RWPE2 (cell line): ENCODE measurements around the gene SMPDL3B.
"Not testable (repeated sequence)": the region's sequence is repeated elsewhere in the genome, so short reads cannot be mapped to it uniquely, and the experiment has no call there.

ENCODE experiments used
- ATAC-seq: fragments of 200-7000 bp; cut with Tn5 transposase; 3 replicates; pipeline ENCODE4 v1.9.1; 2021; ENCODE audit warnings: low read depth
- DNase-seq: peaks from one replicate; pipeline ENCODE4 v3.0.0-alpha.2; 2020; ENCODE audit warnings: low spot score
- H3K27ac ChIP-seq: fragments of 450-650 bp; 2 replicates; pipeline ENCODE4 v1.5.1; 2017; ENCODE audit warnings: mild to moderate bottlenecking; ENCODE audit not compliant: poor library complexity, severe bottlenecking
- H3K27me3 ChIP-seq: fragments of 250-450 bp; sonication (Bioruptor Pico); 2 replicates; pipeline ENCODE4 v1.5.1; 2021; ENCODE audit warnings: mild to moderate bottlenecking, moderate library complexity; ENCODE audit not compliant: insufficient read depth, poor library complexity, severe bottlenecking
- H3K36me3 ChIP-seq: fragments of 250-450 bp; sonication (Bioruptor Pico); 2 replicates; pipeline ENCODE4 v1.5.1; 2020; ENCODE audit warnings: low read depth, mild to moderate bottlenecking, moderate library complexity
- H3K4me1 ChIP-seq: fragments of 250-450 bp; sonication (Bioruptor Pico); 2 replicates; pipeline ENCODE4 v1.5.1; 2021; ENCODE audit warnings: mild to moderate bottlenecking, moderate library complexity; ENCODE audit not compliant: insufficient read depth, poor library complexity, severe bottlenecking
- H3K4me3 ChIP-seq: fragments of 250-450 bp; sonication (Bioruptor Pico); 2 replicates; pipeline ENCODE4 v1.5.1; 2021; ENCODE audit warnings: mild to moderate bottlenecking, moderate library complexity; ENCODE audit not compliant: severe bottlenecking
- H3K9me3 ChIP-seq: fragments of 250-450 bp; sonication (Bioruptor Pico); 2 replicates; pipeline ENCODE4 v1.5.1; 2021; ENCODE audit warnings: mild to moderate bottlenecking, moderate library complexity; ENCODE audit not compliant: severe bottlenecking
- CTCF ChIP-seq: fragments of 450-650 bp; IDR thresholded peaks from one replicate; pipeline ENCODE4 v1.5.1; 2017; ENCODE audit warnings: mild to moderate bottlenecking, moderate library complexity; ENCODE audit not compliant: poor library complexity, severe bottlenecking

The SMPDL3B gene

GRCh38 chr1:27993241-27993640 lies 58.4 kb downstream of the SMPDL3B start:
- Histone ChIP-seq H3K9me3 (no peaks in the 10 kb centered on the region), H3K4me1 (no peaks in the 10 kb centered on the region), H3K4me3 (no peak overlapping the region), H3K27me3 (no peaks in the 10 kb centered on the region), H3K36me3 (peaks cover 76% of the 10 kb centered on the region), H3K27ac (no peak overlapping the region)
- ATAC-seq (no peak), DNase-seq (no peak)
- TF ChIP-seq CTCF = no peak

- Histone ChIP-seq H3K36me3 (peaks cover 73% of the 10 kb centered on the region), H3K4me3 (no peak overlapping the region), H3K27me3 (no peaks in the 10 kb centered on the region), H3K9me3 (no peaks in the 10 kb centered on the region), H3K4me1 (no peaks in the 10 kb centered on the region), H3K27ac (no peak overlapping the region)
- DNase-seq (no peak), ATAC-seq (no peak)
- TF ChIP-seq CTCF = no peak
These were observed 59.3 kb downstream of the SMPDL3B start for GRCh38 chr1:27994060-27994459.

DNA sequence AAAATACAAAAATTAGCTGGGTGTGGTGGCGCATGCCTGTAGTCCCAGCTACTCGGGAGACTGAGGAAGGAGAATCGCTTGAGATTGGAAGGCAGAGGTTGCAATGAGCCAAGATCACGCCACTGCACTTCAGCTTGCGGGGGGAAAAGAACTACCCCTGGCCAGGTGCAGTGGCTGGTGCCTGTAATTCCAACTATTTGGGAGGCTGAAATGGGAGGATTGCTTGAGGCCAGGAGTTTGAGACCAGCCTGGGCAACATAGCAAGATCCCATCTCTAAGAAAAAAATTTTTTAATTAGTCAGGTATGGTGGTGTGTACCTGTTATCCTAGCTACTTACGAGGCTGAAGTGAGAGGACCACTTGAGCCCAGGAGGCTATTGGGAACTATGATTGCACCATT lies 59.7 kb downstream of the SMPDL3B start:
- H3K36me3 ChIP-seq = peaks cover 73% of the 10 kb centered on the region
- H3K9me3 ChIP-seq, H3K4me3 ChIP-seq, H3K4me1 ChIP-seq, H3K27me3 ChIP-seq, DNase-seq, H3K27ac ChIP-seq, ATAC-seq: not testable (repeated sequence)

DNA sequence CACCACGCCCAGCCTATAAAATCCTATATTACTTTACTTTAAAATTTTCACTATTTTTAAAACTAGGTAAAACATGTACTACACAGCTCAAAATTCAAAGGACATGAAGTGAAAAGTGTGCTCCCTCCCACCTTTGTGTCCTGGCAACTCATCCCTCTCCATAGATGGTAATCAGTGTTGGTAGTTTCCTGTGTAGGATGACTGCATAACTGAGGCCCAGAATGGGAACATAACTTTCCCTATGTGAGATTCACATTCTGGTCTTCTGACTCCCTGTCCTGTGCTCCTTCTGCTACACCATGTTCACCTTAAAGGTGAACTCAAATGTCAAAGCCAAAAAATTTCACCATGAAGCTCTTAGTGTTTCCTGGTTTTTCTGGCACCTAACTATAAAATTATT lies 64.3 kb downstream of the SMPDL3B start:
- no peak for TF ChIP-seq CTCF
- H3K36me3 ChIP-seq = peaks cover 65% of the 10 kb centered on the region
- no peak overlapping the region for H3K27ac ChIP-seq
- no peaks in the 10 kb centered on the region for H3K4me1 ChIP-seq
- no peak for DNase-seq
- ATAC-seq = no peak
- H3K9me3 ChIP-seq = no peaks in the 10 kb centered on the region
- no peak overlapping the region for H3K4me3 ChIP-seq
- no peaks in the 10 kb centered on the region for H3K27me3 ChIP-seq

GRCh38 chr1:28002600-28002999 lies 67.8 kb downstream of the SMPDL3B start:
- no peak overlapping the region for H3K4me3 ChIP-seq
- H3K9me3 ChIP-seq = no peaks in the 10 kb centered on the region
- ATAC-seq (no peak), DNase-seq (no peak)
- no peaks in the 10 kb centered on the region for H3K27me3 ChIP-seq
- H3K36me3 ChIP-seq = peaks cover 66% of the 10 kb centered on the region
- no peak for TF ChIP-seq CTCF
- H3K4me1 ChIP-seq = no peaks in the 10 kb centered on the region
- no peak overlapping the region for H3K27ac ChIP-seq

GRCh38 chr1:28003117-28003516 lies 68.3 kb downstream of the SMPDL3B start:
- H3K27ac ChIP-seq, H3K4me3 ChIP-seq, H3K27me3 ChIP-seq, ATAC-seq, H3K9me3 ChIP-seq, H3K4me1 ChIP-seq, DNase-seq: not testable (repeated sequence)
- peaks cover 66% of the 10 kb centered on the region for H3K36me3 ChIP-seq
